Neural progenitor cell (in vitro differentiated cells): ENCODE measurements around the gene SCRN1.

Experiments used
- CTCF ChIP-seq: fragments of 200-600 bp; sonication (generic); IDR thresholded peaks from 2 replicates; pipeline ENCODE4 v1.5.1; 2017; ENCODE audit warnings: antibody characterized with exemption, mild to moderate bottlenecking
- EZH2 ChIP-seq: fragments of 200-600 bp; sonication (generic); IDR thresholded peaks from 2 replicates; pipeline ENCODE4 v1.6.1; 2017; ENCODE audit warnings: antibody characterized with exemption, mild to moderate bottlenecking, moderate library complexity

- TF ChIP-seq CTCF (no peak), EZH2 (no peak)
Measured at GRCh38 chr7:30027065-30027456, 37.5 kb upstream of the SCRN1 start.
